Body of pancreas (tissue), 4 donors: ENCODE measurements around the gene OLIG1.

ENCODE experiments used
- CTCF ChIP-seq, 7 experiments: fragments of 450-650 bp in 4 of 7; fragments of 200-600 bp in 3 of 7; sonication (generic) in 3 of 7; IDR thresholded peaks; one replicate each; pipeline ENCODE4 v1.5.1; 2016 to 2019; ENCODE audit warnings: antibody characterized with exemption in 7 of 7
- POLR2A ChIP-seq, 3 donors: fragments of 450-650 bp; IDR thresholded peaks; one replicate each; pipeline ENCODE4 v1.6.1; 2016; ENCODE audit warnings: antibody characterized with exemption in 3 of 3, mild to moderate bottlenecking in 2 of 3

- TF ChIP-seq CTCF (IDR thresholded peaks at IDR 0.05) (no peak), POLR2A (IDR thresholded peaks at IDR 0.05) (no peak)
Observed at GRCh38 chr21:33022489-33022827, 47.5 kb upstream of the OLIG1 start.
